Endothelial cell of umbilical vein (primary cell): ENCODE results near the gene MUC4. TPM values are rescaled to one million over a fixed set of nuclear protein-coding genes. Genes with fewer than 3 reads are reported as not detected.

Experiments used
- BruUV-seq: library from RNA; stranded (reverse); fragments of 400-500 nt; replicated peaks from 2 replicates; lab custom pipeline; 2021; lab: Mats Ljungman, UMichigan
- CTCF ChIA-PET: fragments of 300-600, 350-600 bp; sonication (Branson Sonifier 250); formaldehyde crosslinking; loops from one replicate; lab custom pipeline; 2021; ENCODE audit warnings: antibody characterized with exemption, inconsistent platforms; lab: Charles Lee
- POLR2A ChIA-PET: fragments of 300-600, 350-600 bp; sonication (Branson Sonifier 250); formaldehyde crosslinking; loops from one replicate; lab custom pipeline; 2021; ENCODE audit warnings: antibody characterized with exemption, inconsistent platforms; lab: Charles Lee
- DNase-seq: peaks from one replicate; pipeline ENCODE4 v3.0.0-alpha.2; 2011; ENCODE audit warnings: low read depth, low spot score
- FAIRE-seq: peaks from 2 replicates; lab custom pipeline; 2011; peaks lifted over from hg19 to GRCh38; lab: Jason Lieb, UNC
- H2AFZ ChIP-seq: 2 replicates; pipeline ENCODE4 v1.6.0; 2012; ENCODE audit warnings: low read depth, low read length, control low read depth, inconsistent platforms
- H3K27ac ChIP-seq: 2 replicates; pipeline ENCODE4 v1.5.1; 2011; ENCODE audit warnings: low read depth, mild to moderate bottlenecking, control low read depth, low read length, moderate library complexity; ENCODE audit not compliant: insufficient read depth
- H3K27me3 ChIP-seq, 2 experiments: 2 replicates each; pipeline versions ENCODE4 v1.6.0 to v1.6.1; 2011; ENCODE audit warnings: low read length in 2 of 2, mixed read lengths in 1 of 2; ENCODE audit not compliant: control insufficient read depth in 2 of 2, insufficient read depth in 2 of 2
- H3K36me3 ChIP-seq, 2 experiments: 2 replicates in 1 of 2; 3 replicates in 1 of 2; pipeline ENCODE4 v1.5.1; 2011; ENCODE audit warnings: low read length in 2 of 2, mild to moderate bottlenecking in 1 of 2, moderate library complexity in 1 of 2; ENCODE audit not compliant: control insufficient read depth in 2 of 2, insufficient read depth in 2 of 2; ENCODE audit errors: extremely low read depth in 1 of 2
- H3K4me1 ChIP-seq: 3 replicates; pipeline ENCODE4 v1.5.1; 2011; ENCODE audit warnings: mild to moderate bottlenecking, low read length; ENCODE audit not compliant: control insufficient read depth, insufficient read depth; ENCODE audit errors: extremely low read depth
- H3K4me2 ChIP-seq: 2 replicates; pipeline ENCODE4 v1.6.1; 2011; ENCODE audit warnings: low read length, control low read depth, mixed read lengths; ENCODE audit not compliant: insufficient read depth
- H3K4me3 ChIP-seq, 3 experiments: fragments of 200-600 bp in 1 of 3; sonication (generic), shearing (Covaris generic) in 1 of 3; replicated peaks in 1 of 3; 2 replicates each; pipeline ENCODE4 v1.5.1; 2011 to 2016; ENCODE audit warnings: control low read depth in 3 of 3, low read length in 3 of 3, mild to moderate bottlenecking in 2 of 3, inconsistent platforms in 1 of 3, low read depth in 1 of 3, moderate library complexity in 1 of 3; ENCODE audit not compliant: insufficient read depth in 1 of 3
- H3K79me2 ChIP-seq: 2 replicates; pipeline ENCODE4 v1.6.0; 2012; ENCODE audit warnings: low read length, inconsistent platforms; ENCODE audit not compliant: control insufficient read depth, insufficient read depth
- H3K9ac ChIP-seq: replicated peaks from 2 replicates; pipeline ENCODE3; 2011; ENCODE audit warnings: low read length, control low read depth; ENCODE audit not compliant: insufficient read depth; ENCODE audit errors: extremely low read depth
- H3K9me1 ChIP-seq: replicated peaks from 3 replicates; pipeline ENCODE4 v1.6.0; 2011; ENCODE audit warnings: mild to moderate bottlenecking, low read length; ENCODE audit not compliant: control insufficient read depth, insufficient read depth; ENCODE audit errors: extremely low read depth
- H3K9me3 ChIP-seq: replicated peaks from 2 replicates; pipeline ENCODE4 v1.5.1; 2012; ENCODE audit warnings: low read length, inconsistent platforms; ENCODE audit not compliant: control insufficient read depth, insufficient read depth
- H4K20me1 ChIP-seq: replicated peaks from 2 replicates; pipeline ENCODE3; 2011; ENCODE audit warnings: mild to moderate bottlenecking, low read length; ENCODE audit not compliant: control insufficient read depth, insufficient read depth; ENCODE audit errors: extremely low read depth
- CTCF ChIP-seq, 2 donors: IDR thresholded peaks; 1 replicate in 1 of 2; 2 replicates in 1 of 2; pipeline ENCODE4 v1.5.1; 2011; ENCODE audit warnings: low read length in 2 of 2, mild to moderate bottlenecking in 2 of 2, moderate library complexity in 2 of 2, control low read depth in 1 of 2, inconsistent platforms in 1 of 2, low read depth in 1 of 2; ENCODE audit not compliant: insufficient read depth in 1 of 2; ENCODE audit errors: extremely low read depth in 1 of 2
- EZH2 ChIP-seq: IDR thresholded peaks from 2 replicates; pipeline ENCODE4 v1.6.1; 2012; ENCODE audit warnings: borderline replicate concordance, low read depth, mild to moderate bottlenecking, moderate library complexity, low read length, inconsistent platforms; ENCODE audit not compliant: severe bottlenecking
- FOS ChIP-seq: IDR thresholded peaks from 2 replicates; pipeline ENCODE4 v1.6.1; 2011; ENCODE audit warnings: mild to moderate bottlenecking, low read length, moderate library complexity, borderline replicate concordance; ENCODE audit not compliant: insufficient read depth
- GATA2 ChIP-seq: IDR thresholded peaks from 2 replicates; pipeline ENCODE4 v1.7.0; 2011; ENCODE audit warnings: low read depth, mild to moderate bottlenecking, moderate library complexity, mixed read lengths, low read length; ENCODE audit not compliant: insufficient read length, insufficient read depth
- MAX ChIP-seq: IDR thresholded peaks from 2 replicates; pipeline ENCODE4 v1.6.1; 2011; ENCODE audit not compliant: insufficient read depth, insufficient read length
- MYC ChIP-seq: IDR thresholded peaks from one replicate; pipeline ENCODE4 v1.6.1; 2011; ENCODE audit warnings: mild to moderate bottlenecking, low read depth, low read length
- POLR2A ChIP-seq: IDR thresholded peaks from 2 replicates; pipeline ENCODE4 v1.6.1; 2012; ENCODE audit warnings: low read depth, mild to moderate bottlenecking, control low read depth, low read length
- POLR2AphosphoS5 ChIP-seq: IDR thresholded peaks from 2 replicates; pipeline ENCODE4 v1.6.1; 2012; ENCODE audit warnings: low read depth, mild to moderate bottlenecking, control low read depth, low read length, moderate library complexity; ENCODE audit not compliant: insufficient read depth
- dilution Hi-C: fragments of 300-500 bp; cut with MboI; formaldehyde crosslinking; loops from one replicate; pipeline ENCODE4 v1.15.0; 2019; ENCODE audit warnings: low sequenced_read_pairs; ENCODE audit not compliant: extremely low pct_ligation_motif_present
- intact Hi-C: fragments of 100-400 bp; cut with micrococcal nuclease; formaldehyde crosslinking; loops from one replicate; pipeline ENCODE4 v1.10.0; 2022
- polyA plus RNA-seq, 4 experiments: library from polyadenylated mRNA; depleted of rRNA in 3 of 4; stranded (reverse) in 3 of 4; unstranded in 1 of 4; fragments of >200 nt; gene quantifications; 2 replicates each; pipeline versions ENCODE4 v1.2.1 to v1.2.3, GENCODE V29; 2011 to 2012; ENCODE audit warnings: missing spikeins in 1 of 4
- total RNA-seq: library from RNA; stranded (reverse); gene quantifications from 2 replicates; pipeline ENCODE4 v1.2.3, GENCODE V29; 2021

The MUC4 gene
- total and polyA plus RNA-seq, 2 donors (not counting 3 experiments of a cell fraction or from before 2014, with no cell fraction given): 0.04 TPM; not detected in 1

- ChIA-PET POLR2A (no interaction called here), CTCF (no interaction called here)
- intact Hi-C loops (loop anchor here (10.0 kb wide), 1 partner anchor 744 kb away; no protein-coding TSS in a partner anchor), dilution Hi-C loops (no loop called here)
- Histone ChIP-seq H3K9me3 (no peaks in the 10 kb centered on the region), H3K27me3 (peaks cover 0 to under 1% of the 10 kb centered on the region in 2 experiments), H4K20me1 (no peaks in the 10 kb centered on the region), H3K9me1 (no peaks in the 10 kb centered on the region), H3K27ac (no peak overlapping the region), H3K4me1 (no peaks in the 10 kb centered on the region), H3K36me3 (no peaks in the 10 kb centered on the region), H3K4me2 (no peak overlapping the region), H3K79me2 (no peaks in the 10 kb centered on the region), H3K9ac (no peak overlapping the region), H3K4me3 (no peak overlapping the region), H2AFZ (no peak overlapping the region)
- TF ChIP-seq POLR2AphosphoS5 (no peak), EZH2 (no peak), CTCF (IDR thresholded peaks at IDR 0.05; ENCODE audit: extremely low read depth in 1 of 2, insufficient read depth in 1 of 2, low read depth in 1 of 2, low read length in 2 of 2) (no peak), GATA2 (no peak), POLR2A (no peak), MYC (no peak), FOS (no peak), MAX (no peak)
- BruUV-seq: no TSS peak
- DNase-seq (no peak), FAIRE-seq (no peak)
Observed at GRCh38 chr3:195818301-195818700, 6.6 kb upstream of the MUC4 start.
